ENCODE results near the gene FBXO46. TPM values are rescaled to one million over a fixed set of nuclear protein-coding genes. Genes with fewer than 3 reads are reported as not detected.

The FBXO46 gene
- total RNA-seq, 1 experiment from 2014 or later = 18.8 TPM

- Histone ChIP-seq H3K27ac (ENCODE audit: low read depth, low read length, poor library complexity, severe bottlenecking) (no peak overlapping the region), H3K4me3 (ENCODE audit: low read depth, low read length, poor library complexity, severe bottlenecking) (peak overlapping the region; percentile 33), H3K27me3 (replicated peaks; ENCODE audit: insufficient read depth, low read depth, low read length, poor library complexity) (no peaks in the 10 kb centered on the region), H3K9me3 (ENCODE audit: low read depth, low read length, poor library complexity, severe bottlenecking) (no peaks in the 10 kb centered on the region), H3K36me3 (ENCODE audit: insufficient read depth, low read length, poor library complexity, severe bottlenecking) (no peaks in the 10 kb centered on the region), H3K4me1 (ENCODE audit: insufficient read depth, low read length, poor library complexity, severe bottlenecking) (peaks cover 15% of the 10 kb centered on the region)
- TF ChIP-seq CTCF (conservative IDR thresholded peaks at IDR 0.05; ENCODE audit: low read depth, low read length) (no peak), EZH2 (IDR thresholded peaks at IDR 0.05; ENCODE audit: borderline replicate concordance, low read depth, low read length, poor library complexity, severe bottlenecking) (no peak)
- POLR2A ChIA-PET (ENCODE audit: low non-redundant PET) = no interaction called here
- intact Hi-C loops (cut with micrococcal nuclease; ENCODE audit: unreplicated experiment) = no loop called here
- DNase-seq (ENCODE audit: low spot score) = peak; percentile 88
- CTCF ChIA-PET = interaction anchor here (1.0 kb wide), 1 partner anchor 28 kb away, joined by 5 read pairs; no protein-coding TSS in a partner anchor
- BruUV-seq (replicated peaks) = no TSS peak
Measured at GRCh38 chr19:45670670-45671453, 59.8 kb downstream of the FBXO46 start.

GRCh38 chr19:45668342-45668871, 62.3 kb downstream of the FBXO46 start:
- intact Hi-C loops (cut with micrococcal nuclease; ENCODE audit: unreplicated experiment) = no loop called here
- POLR2A ChIA-PET (ENCODE audit: low non-redundant PET) = no interaction called here
- Histone ChIP-seq H3K27me3 (replicated peaks; ENCODE audit: insufficient read depth, low read depth, low read length, poor library complexity) (no peaks in the 10 kb centered on the region), H3K36me3 (ENCODE audit: insufficient read depth, low read length, poor library complexity, severe bottlenecking) (no peaks in the 10 kb centered on the region), H3K27ac (ENCODE audit: low read depth, low read length, poor library complexity, severe bottlenecking) (no peak overlapping the region), H3K9me3 (ENCODE audit: low read depth, low read length, poor library complexity, severe bottlenecking) (no peaks in the 10 kb centered on the region), H3K4me3 (ENCODE audit: low read depth, low read length, poor library complexity, severe bottlenecking) (peak overlapping the region; percentile 53), H3K4me1 (ENCODE audit: insufficient read depth, low read length, poor library complexity, severe bottlenecking) (peaks cover 15% of the 10 kb centered on the region)
- no TSS peak for BruUV-seq (replicated peaks)
- DNase-seq (ENCODE audit: low spot score) = no peak
- CTCF ChIA-PET = no interaction called here
- no peak for TF ChIP-seq CTCF (conservative IDR thresholded peaks at IDR 0.05; ENCODE audit: low read depth, low read length)
- no peak for TF ChIP-seq EZH2 (IDR thresholded peaks at IDR 0.05; ENCODE audit: borderline replicate concordance, low read depth, low read length, poor library complexity, severe bottlenecking)

- no peak within 1 kb of the TSS for H3K27ac ChIP-seq (ENCODE audit: low read depth, low read length, poor library complexity, severe bottlenecking)
- peak within 1 kb of the TSS; percentile 53 for H3K4me3 ChIP-seq (ENCODE audit: low read depth, low read length, poor library complexity, severe bottlenecking)
- H3K4me1 ChIP-seq (ENCODE audit: insufficient read depth, low read length, poor library complexity, severe bottlenecking) = peaks cover 15% of the 10 kb centered on the region
- ChIA-PET CTCF (no interaction called here), POLR2A (ENCODE audit: low non-redundant PET) (no interaction called here)
- H3K36me3 ChIP-seq (ENCODE audit: insufficient read depth, low read length, poor library complexity, severe bottlenecking) = no peaks in the 10 kb centered on the region
- DNase-seq (ENCODE audit: low spot score) = peak; percentile 54
- H3K27me3 ChIP-seq (replicated peaks; ENCODE audit: insufficient read depth, low read depth, low read length, poor library complexity) = no peaks in the 10 kb centered on the region
- TF ChIP-seq EZH2 (IDR thresholded peaks at IDR 0.05; ENCODE audit: borderline replicate concordance, low read depth, low read length, poor library complexity, severe bottlenecking) = no peak
- intact Hi-C loops (cut with micrococcal nuclease; ENCODE audit: unreplicated experiment) = no loop called here
- no TSS peak for BruUV-seq (replicated peaks)
- H3K9me3 ChIP-seq (ENCODE audit: low read depth, low read length, poor library complexity, severe bottlenecking) = no peaks in the 10 kb centered on the region
Measured at GRCh38 chr19:45667620-45668341, 62.9 kb downstream of the FBXO46 start, which contains the start of gene GIPR. GIPR (plus strand) TSS chr19:45668221; CDS start chr19:45669521, 1,300 bp downstream.

Data from A673 (cell line).